22Rv1 (cell line): Measurements from ENCODE around the gene NUTM2A.
"Not testable (repeated sequence)": the region's sequence is repeated elsewhere in the genome, so short reads cannot be mapped to it uniquely, and the experiment has no call there.

Experiments used
- CTCF ChIP-seq: fragments of 450-650 bp; IDR thresholded peaks from 2 replicates; pipeline ENCODE4 v1.5.1; 2017; ENCODE audit warnings: mild to moderate bottlenecking
- ZFX ChIP-seq: fragments of 450-650 bp; IDR thresholded peaks from 2 replicates; pipeline ENCODE4 v1.6.1; 2017; ENCODE audit warnings: antibody characterized with exemption, borderline replicate concordance

- not testable (repeated sequence) for TF ChIP-seq CTCF, ZFX
Measured at GRCh38 chr10:87280749-87281392, 55.6 kb downstream of the NUTM2A start.
